Sigmoid colon (tissue), 4 donors: ENCODE results near the gene AZIN2.

Source experiments
- EP300 ChIP-seq, 4 donors: sonication (generic); formaldehyde crosslinking; IDR thresholded peaks; one replicate each; pipeline ENCODE4 v1.6.1; 2017; ENCODE audit warnings: antibody characterized with exemption in 4 of 4
- TF ChIP-seq, protein P1 (sequence below), 4 experiments: fragments of 450-650 bp in 3 of 4; fragments of 200-600 bp in 1 of 4; IDR thresholded peaks; one replicate each; pipeline ENCODE4 v1.5.1; 2016 to 2019; ENCODE audit warnings: antibody characterized with exemption in 4 of 4, mild to moderate bottlenecking in 3 of 4, moderate library complexity in 2 of 4

- TF ChIP-seq, protein P1, sequence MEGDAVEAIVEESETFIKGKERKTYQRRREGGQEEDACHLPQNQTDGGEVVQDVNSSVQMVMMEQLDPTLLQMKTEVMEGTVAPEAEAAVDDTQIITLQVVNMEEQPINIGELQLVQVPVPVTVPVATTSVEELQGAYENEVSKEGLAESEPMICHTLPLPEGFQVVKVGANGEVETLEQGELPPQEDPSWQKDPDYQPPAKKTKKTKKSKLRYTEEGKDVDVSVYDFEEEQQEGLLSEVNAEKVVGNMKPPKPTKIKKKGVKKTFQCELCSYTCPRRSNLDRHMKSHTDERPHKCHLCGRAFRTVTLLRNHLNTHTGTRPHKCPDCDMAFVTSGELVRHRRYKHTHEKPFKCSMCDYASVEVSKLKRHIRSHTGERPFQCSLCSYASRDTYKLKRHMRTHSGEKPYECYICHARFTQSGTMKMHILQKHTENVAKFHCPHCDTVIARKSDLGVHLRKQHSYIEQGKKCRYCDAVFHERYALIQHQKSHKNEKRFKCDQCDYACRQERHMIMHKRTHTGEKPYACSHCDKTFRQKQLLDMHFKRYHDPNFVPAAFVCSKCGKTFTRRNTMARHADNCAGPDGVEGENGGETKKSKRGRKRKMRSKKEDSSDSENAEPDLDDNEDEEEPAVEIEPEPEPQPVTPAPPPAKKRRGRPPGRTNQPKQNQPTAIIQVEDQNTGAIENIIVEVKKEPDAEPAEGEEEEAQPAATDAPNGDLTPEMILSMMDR (IDR thresholded peaks at IDR 0.05), result peak; percentile 31 to 78 (median 62)
- TF ChIP-seq EP300 (IDR thresholded peaks at IDR 0.05), result no peak
These were observed 5.5 kb downstream of the AZIN2 start for GRCh38 chr1:33086384-33086850.
